Panc1 (cell line): ENCODE data around the gene UTRN. TPM values are rescaled to one million over a fixed set of nuclear protein-coding genes. Genes with fewer than 3 reads are reported as not detected.

ENCODE experiments used
- ATAC-seq: fragments of 200-7000 bp; cut with Tn5 transposase; 2 replicates; pipeline ENCODE4 v1.9.1; 2020; ENCODE audit warnings: mild to moderate bottlenecking, moderate library complexity
- BruUV-seq: library from RNA; stranded (reverse); fragments of 400-500 nt; replicated peaks from 2 replicates; lab custom pipeline; 2021; lab: Mats Ljungman, UMichigan
- CTCF ChIA-PET: fragments of 300-600 bp; sonication (Branson Sonifier 250); formaldehyde crosslinking; loops from one replicate; lab custom pipeline; 2022; ENCODE audit warnings: antibody characterized with exemption; lab: Charles Lee
- POLR2A ChIA-PET: fragments of 300-600 bp; sonication (Branson Sonifier 250); formaldehyde crosslinking; loops from one replicate; lab custom pipeline; 2022; ENCODE audit warnings: antibody characterized with exemption; lab: Charles Lee
- DNase-seq: peaks from one replicate; pipeline ENCODE4 v3.0.0-alpha.2; 2010; ENCODE audit warnings: low read depth, low spot score
- H3K27ac ChIP-seq: 2 replicates; pipeline ENCODE4 v1.5.1; 2011; ENCODE audit warnings: mild to moderate bottlenecking, low read length, inconsistent platforms
- H3K27me3 ChIP-seq: fragments of 200-500 bp; sonication (Bioruptor generic); 2 replicates; pipeline ENCODE4 v1.6.0; 2014; ENCODE audit warnings: low read length, inconsistent platforms; ENCODE audit not compliant: control insufficient read depth, insufficient read depth
- H3K36me3 ChIP-seq: fragments of 200-500 bp; sonication (Bioruptor generic); 2 replicates; pipeline ENCODE4 v1.5.1; 2014; ENCODE audit warnings: inconsistent platforms, mild to moderate bottlenecking, low read length, moderate library complexity; ENCODE audit not compliant: control insufficient read depth, insufficient read depth
- H3K4me1 ChIP-seq: 2 replicates; pipeline ENCODE4 v1.5.1; 2011; ENCODE audit warnings: inconsistent platforms, mild to moderate bottlenecking, low read length, moderate library complexity; ENCODE audit not compliant: control insufficient read depth, insufficient read depth
- H3K4me3 ChIP-seq, 2 experiments: 2 replicates each; pipeline ENCODE4 v1.5.1; 2011 to 2012; ENCODE audit warnings: low read depth in 2 of 2, low read length in 2 of 2, mild to moderate bottlenecking in 2 of 2, inconsistent platforms in 1 of 2, moderate library complexity in 1 of 2
- H3K9me3 ChIP-seq: fragments of 200-500 bp; sonication (Bioruptor generic); 2 replicates; pipeline ENCODE4 v1.5.1; 2014; ENCODE audit warnings: low read depth, mild to moderate bottlenecking, inconsistent platforms, low read length, moderate library complexity; ENCODE audit not compliant: control insufficient read depth, insufficient read depth
- CTCF ChIP-seq: fragments of 450-650 bp; IDR thresholded peaks from 2 replicates; pipeline ENCODE4 v1.5.1; 2017; ENCODE audit warnings: mild to moderate bottlenecking
- POLR2AphosphoS5 ChIP-seq: IDR thresholded peaks from 2 replicates; pipeline ENCODE4 v1.6.1; 2012; ENCODE audit warnings: mild to moderate bottlenecking, low read depth, low read length, moderate library complexity
- SIN3A ChIP-seq: IDR thresholded peaks from 2 replicates; pipeline ENCODE4 v1.6.1; 2012; ENCODE audit warnings: low read depth, mild to moderate bottlenecking, low read length, moderate library complexity, borderline replicate concordance; ENCODE audit not compliant: insufficient read depth
- TCF7L2 ChIP-seq: IDR thresholded peaks from 2 replicates; pipeline ENCODE4 v1.6.1; 2011; ENCODE audit warnings: mild to moderate bottlenecking, low read depth, low read length, inconsistent platforms
- in situ Hi-C: cut with HindIII; loops from 2 replicates; pipeline ENCODE4 v1.10.0; 2016; ENCODE audit warnings: low sequenced_read_pairs, low pct_unique_long_range_greater_than_20kb
- intact Hi-C: fragments of 100-400 bp; cut with micrococcal nuclease; formaldehyde crosslinking; loops from one replicate; pipeline ENCODE4 v1.10.0; 2022; ENCODE audit not compliant: unreplicated experiment
- total RNA-seq: library from RNA; stranded (reverse); gene quantifications from one replicate; pipeline ENCODE4 v1.2.1, GENCODE V29; 2021; ENCODE audit not compliant: unreplicated experiment
- TF ChIP-seq, protein P1 (sequence below), 2 experiments: IDR thresholded peaks; 2 replicates each; pipeline ENCODE4 v1.6.1; 2011 to 2012; ENCODE audit warnings: low read depth in 2 of 2, control low read depth in 1 of 2, low read length in 1 of 2, mild to moderate bottlenecking in 1 of 2, moderate library complexity in 1 of 2; ENCODE audit not compliant: insufficient read depth in 1 of 2

The UTRN gene
- total RNA-seq, 1 experiment from 2014 or later: 122 TPM

GRCh38 chr6:144304223-144304848 lies 19.2 kb downstream of the UTRN start:
- intact Hi-C loops: no loop called here
- H3K4me3 ChIP-seq: no peak overlapping the region
- H3K27ac ChIP-seq: no peak overlapping the region
- no TSS peak for BruUV-seq
- ATAC-seq (no peak), DNase-seq (no peak)
- H3K9me3 ChIP-seq: no peaks in the 10 kb centered on the region
- TF ChIP-seq TCF7L2: no peak
- TF ChIP-seq, protein P1, sequence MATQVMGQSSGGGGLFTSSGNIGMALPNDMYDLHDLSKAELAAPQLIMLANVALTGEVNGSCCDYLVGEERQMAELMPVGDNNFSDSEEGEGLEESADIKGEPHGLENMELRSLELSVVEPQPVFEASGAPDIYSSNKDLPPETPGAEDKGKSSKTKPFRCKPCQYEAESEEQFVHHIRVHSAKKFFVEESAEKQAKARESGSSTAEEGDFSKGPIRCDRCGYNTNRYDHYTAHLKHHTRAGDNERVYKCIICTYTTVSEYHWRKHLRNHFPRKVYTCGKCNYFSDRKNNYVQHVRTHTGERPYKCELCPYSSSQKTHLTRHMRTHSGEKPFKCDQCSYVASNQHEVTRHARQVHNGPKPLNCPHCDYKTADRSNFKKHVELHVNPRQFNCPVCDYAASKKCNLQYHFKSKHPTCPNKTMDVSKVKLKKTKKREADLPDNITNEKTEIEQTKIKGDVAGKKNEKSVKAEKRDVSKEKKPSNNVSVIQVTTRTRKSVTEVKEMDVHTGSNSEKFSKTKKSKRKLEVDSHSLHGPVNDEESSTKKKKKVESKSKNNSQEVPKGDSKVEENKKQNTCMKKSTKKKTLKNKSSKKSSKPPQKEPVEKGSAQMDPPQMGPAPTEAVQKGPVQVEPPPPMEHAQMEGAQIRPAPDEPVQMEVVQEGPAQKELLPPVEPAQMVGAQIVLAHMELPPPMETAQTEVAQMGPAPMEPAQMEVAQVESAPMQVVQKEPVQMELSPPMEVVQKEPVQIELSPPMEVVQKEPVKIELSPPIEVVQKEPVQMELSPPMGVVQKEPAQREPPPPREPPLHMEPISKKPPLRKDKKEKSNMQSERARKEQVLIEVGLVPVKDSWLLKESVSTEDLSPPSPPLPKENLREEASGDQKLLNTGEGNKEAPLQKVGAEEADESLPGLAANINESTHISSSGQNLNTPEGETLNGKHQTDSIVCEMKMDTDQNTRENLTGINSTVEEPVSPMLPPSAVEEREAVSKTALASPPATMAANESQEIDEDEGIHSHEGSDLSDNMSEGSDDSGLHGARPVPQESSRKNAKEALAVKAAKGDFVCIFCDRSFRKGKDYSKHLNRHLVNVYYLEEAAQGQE (IDR thresholded peaks at IDR 0.05; ENCODE audit: insufficient read depth in 1 of 2, low read depth in 2 of 2, low read length in 1 of 2): no peak
- no peaks in the 10 kb centered on the region for H3K4me1 ChIP-seq
- no peaks in the 10 kb centered on the region for H3K36me3 ChIP-seq
- POLR2A ChIA-PET: no interaction called here
- in situ Hi-C loops: no loop called here
- CTCF ChIA-PET: no interaction called here
- no peaks in the 10 kb centered on the region for H3K27me3 ChIP-seq

DNA sequence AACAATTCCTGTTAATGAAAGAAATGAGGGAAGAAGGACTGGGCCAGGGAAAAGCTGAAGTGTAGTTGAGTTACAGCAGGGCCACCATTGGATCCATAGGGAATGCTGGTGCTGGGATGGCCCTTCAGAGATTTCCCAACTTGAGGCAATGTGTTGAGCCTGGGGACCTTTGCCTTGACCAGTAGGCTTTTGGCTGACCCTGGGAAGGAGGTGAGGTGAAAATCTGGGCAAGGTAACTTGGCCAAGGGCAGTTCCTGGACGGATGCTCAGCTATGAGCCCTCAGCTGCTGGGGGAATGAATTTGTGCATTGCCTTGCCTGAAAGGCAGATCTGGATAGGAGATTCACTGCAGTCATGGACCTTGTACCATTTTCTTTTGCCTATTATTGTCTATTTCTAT lies 20.4 kb downstream of the UTRN start:
- CTCF ChIA-PET: no interaction called here
- POLR2A ChIA-PET: no interaction called here
- Histone ChIP-seq H3K27ac (no peak overlapping the region), H3K27me3 (no peaks in the 10 kb centered on the region), H3K9me3 (no peaks in the 10 kb centered on the region), H3K4me1 (no peaks in the 10 kb centered on the region), H3K4me3 (no peak overlapping the region), H3K36me3 (no peaks in the 10 kb centered on the region)
- DNase-seq (no peak), ATAC-seq (no peak)
- TF ChIP-seq, protein P1 (IDR thresholded peaks at IDR 0.05; ENCODE audit: insufficient read depth in 1 of 2, low read depth in 2 of 2, low read length in 1 of 2): no peak
- TF ChIP-seq TCF7L2: no peak
- TF ChIP-seq CTCF: no peak
- no peak for TF ChIP-seq POLR2AphosphoS5
- TF ChIP-seq SIN3A: no peak
- in situ Hi-C loops (no loop called here), intact Hi-C loops (no loop called here)
- BruUV-seq: no TSS peak
